H1 (cell line): ENCODE measurements around the gene KCNA2. TPM values are rescaled to one million over a fixed set of nuclear protein-coding genes. Genes with fewer than 3 reads are reported as not detected.
A peak's percentile ranks its signal among the peaks of the same experiment; 100 is the strongest.

Source experiments
- CTCF ChIA-PET: fragments of 300-600 bp; sonication (Branson Sonifier 250); formaldehyde crosslinking; loops from one replicate; lab custom pipeline; 2021; ENCODE audit not compliant: partially characterized antibody; lab: Charles Lee
- POLR2A ChIA-PET: fragments of 300-600 bp; sonication (Branson Sonifier 250); formaldehyde crosslinking; loops from one replicate; lab custom pipeline; 2021; ENCODE audit warnings: inconsistent platforms; ENCODE audit not compliant: partially characterized antibody; lab: Charles Lee
- DNase-seq, 2 experiments: peaks; one replicate each; pipeline versions ENCODE4 v3.0.0 to v3.0.0-alpha.2; 2010 to 2022; ENCODE audit warnings: low spot score in 2 of 2, low read depth in 1 of 2, mixed read lengths in 1 of 2
- FAIRE-seq: peaks from 2 replicates; lab custom pipeline; 2011; peaks lifted over from hg19 to GRCh38; lab: Jason Lieb, UNC
- H2AFZ ChIP-seq: 2 replicates; pipeline ENCODE4 v1.8.1; 2012; ENCODE audit warnings: low read length, inconsistent platforms
- H2AK5ac ChIP-seq: 2 replicates; pipeline ENCODE4 v1.6.1; 2013; ENCODE audit warnings: low read depth, low read length
- H2BK120ac ChIP-seq: replicated peaks from 2 replicates; pipeline ENCODE3; 2013; ENCODE audit warnings: low read depth, low read length, inconsistent platforms
- H2BK12ac ChIP-seq: 2 replicates; pipeline ENCODE4 v1.6.1; 2013; ENCODE audit warnings: low read depth, low read length
- H2BK15ac ChIP-seq: 2 replicates; pipeline ENCODE4 v1.6.1; 2013; ENCODE audit warnings: low read length
- H2BK20ac ChIP-seq: 2 replicates; pipeline ENCODE4 v1.6.1; 2013; ENCODE audit warnings: low read length
- H2BK5ac ChIP-seq: 2 replicates; pipeline ENCODE4 v1.6.1; 2013; ENCODE audit warnings: low read depth, low read length
- H3K14ac ChIP-seq: 2 replicates; pipeline ENCODE4 v1.6.1; 2013; ENCODE audit warnings: inconsistent platforms; ENCODE audit not compliant: insufficient read length
- H3K18ac ChIP-seq: 2 replicates; pipeline ENCODE4 v1.6.1; 2013; ENCODE audit warnings: low read length; ENCODE audit errors: extremely low read depth
- H3K23ac ChIP-seq: 2 replicates; pipeline ENCODE4 v1.6.1; 2013; ENCODE audit warnings: inconsistent platforms; ENCODE audit not compliant: insufficient read length
- H3K23me2 ChIP-seq: 2 replicates; pipeline ENCODE4 v1.6.1; 2013; ENCODE audit warnings: low read depth, low read length
- H3K27ac ChIP-seq: 2 replicates; pipeline ENCODE4 v1.6.1; 2011; ENCODE audit warnings: low read depth, low read length, inconsistent platforms
- H3K27me3 ChIP-seq, 4 experiments: replicated peaks in 1 of 4; 1 replicate in 1 of 4; 2 replicates in 3 of 4; pipeline versions ENCODE4 v1.6.1 to v1.8.1; 2011 to 2013; ENCODE audit warnings: low read length in 3 of 4, mild to moderate bottlenecking in 3 of 4, inconsistent platforms in 2 of 4, mixed read lengths in 2 of 4, moderate library complexity in 1 of 4; ENCODE audit not compliant: control insufficient read depth in 3 of 4, insufficient read depth in 3 of 4; ENCODE audit errors: extremely low read depth in 1 of 4
- H3K36me3 ChIP-seq, 4 experiments: 2 replicates each; pipeline versions ENCODE4 v1.6.1 to v1.8.1; 2011 to 2013; ENCODE audit warnings: mild to moderate bottlenecking in 4 of 4, low read length in 3 of 4, moderate library complexity in 2 of 4, control low read depth in 1 of 4, inconsistent platforms in 1 of 4; ENCODE audit not compliant: insufficient read depth in 4 of 4, control insufficient read depth in 2 of 4
- H3K4ac ChIP-seq: replicated peaks from 2 replicates; pipeline ENCODE3; 2013; ENCODE audit warnings: low read length, low read depth, mixed read lengths, inconsistent platforms; ENCODE audit not compliant: insufficient read length
- H3K4me1 ChIP-seq, 4 experiments: replicated peaks in 1 of 4; 1 replicate in 1 of 4; 2 replicates in 3 of 4; pipeline versions ENCODE4 v1.6.1 to v1.8.1; 2011 to 2013; ENCODE audit warnings: low read length in 3 of 4, inconsistent platforms in 2 of 4, mixed read lengths in 1 of 4; ENCODE audit not compliant: insufficient read depth in 4 of 4, control insufficient read depth in 3 of 4
- H3K4me2 ChIP-seq, 2 experiments: 2 replicates each; pipeline versions ENCODE4 v1.6.1 to v1.8.1; 2011 to 2013; ENCODE audit warnings: low read depth in 2 of 2, low read length in 2 of 2, control low read depth in 1 of 2, inconsistent platforms in 1 of 2, mild to moderate bottlenecking in 1 of 2; ENCODE audit not compliant: insufficient read depth in 1 of 2
- H3K4me3 ChIP-seq, 4 experiments: fragments of 200-600, 300-600 bp in 1 of 4; sonication (generic), shearing (Covaris generic), sonication (Bioruptor Twin) in 1 of 4; 2 replicates each; pipeline versions ENCODE4 v1.5.1 to v1.8.1; 2011 to 2016; ENCODE audit warnings: low read length in 4 of 4, low read depth in 3 of 4, control low read depth in 2 of 4, inconsistent platforms in 2 of 4, mild to moderate bottlenecking in 2 of 4, mixed read lengths in 1 of 4, moderate library complexity in 1 of 4; ENCODE audit not compliant: insufficient read depth in 2 of 4; ENCODE audit errors: extremely low read depth in 1 of 4
- H3K56ac ChIP-seq: replicated peaks from 2 replicates; pipeline ENCODE3; 2013; ENCODE audit warnings: low read depth, mild to moderate bottlenecking, mixed read lengths, low read length, inconsistent platforms; ENCODE audit not compliant: insufficient read length
- H3K79me1 ChIP-seq: 2 replicates; pipeline ENCODE4 v1.6.1; 2013; ENCODE audit warnings: low read depth, low read length, control low read depth
- H3K79me2 ChIP-seq, 2 experiments: 2 replicates each; pipeline versions ENCODE4 v1.6.1 to v1.8.1; 2012 to 2013; ENCODE audit warnings: low read length in 2 of 2, mild to moderate bottlenecking in 2 of 2, inconsistent platforms in 1 of 2; ENCODE audit not compliant: insufficient read depth in 2 of 2, control insufficient read depth in 1 of 2
- H3K9ac ChIP-seq, 4 experiments: replicated peaks in 1 of 4; 1 replicate in 1 of 4; 2 replicates in 3 of 4; pipeline versions ENCODE4 v1.6.1 to v1.8.1; 2011 to 2013; ENCODE audit warnings: low read depth in 3 of 4, low read length in 3 of 4, control low read depth in 2 of 4, mild to moderate bottlenecking in 2 of 4, moderate library complexity in 2 of 4, inconsistent platforms in 1 of 4; ENCODE audit errors: extremely low read depth in 1 of 4
- H3K9me3 ChIP-seq, 2 experiments: 2 replicates each; pipeline versions ENCODE4 v1.6.1 to v1.8.1; 2012 to 2013; ENCODE audit warnings: mild to moderate bottlenecking in 2 of 2, moderate library complexity in 2 of 2, control low read depth in 1 of 2, inconsistent platforms in 1 of 2, low read depth in 1 of 2, low read length in 1 of 2, mixed read lengths in 1 of 2; ENCODE audit not compliant: insufficient read depth in 2 of 2
- H4K20me1 ChIP-seq, 2 experiments: replicated peaks in 1 of 2; 2 replicates each; pipeline versions ENCODE3 to v1.8.1; 2011 to 2013; ENCODE audit warnings: inconsistent platforms in 2 of 2, low read length in 2 of 2, mild to moderate bottlenecking in 1 of 2; ENCODE audit not compliant: insufficient read depth in 2 of 2, control insufficient read depth in 1 of 2
- H4K5ac ChIP-seq: 2 replicates; pipeline ENCODE4 v1.6.1; 2013; ENCODE audit warnings: low read length, low read depth, mixed read lengths, inconsistent platforms; ENCODE audit not compliant: insufficient read length
- H4K8ac ChIP-seq: 2 replicates; pipeline ENCODE4 v1.8.0; 2013; ENCODE audit warnings: mild to moderate bottlenecking, moderate library complexity, low read length, inconsistent platforms; ENCODE audit not compliant: insufficient read depth; ENCODE audit errors: extremely low read depth
- H4K91ac ChIP-seq: replicated peaks from 2 replicates; pipeline ENCODE3; 2013; ENCODE audit warnings: low read length, mixed read lengths, inconsistent platforms; ENCODE audit not compliant: insufficient read length
- POLR2AphosphoS5 ChIP-seq: IDR thresholded peaks from 2 replicates; pipeline ENCODE4 v1.6.1; 2011; ENCODE audit warnings: low read depth, low read length
- TAF7 ChIP-seq: optimal IDR thresholded peaks from 2 replicates; pipeline ENCODE3; 2011; ENCODE audit warnings: low read depth, mild to moderate bottlenecking, inconsistent platforms, low read length, moderate library complexity, borderline replicate concordance
- polyA plus RNA-seq, 7 experiments: library from polyadenylated mRNA; depleted of rRNA in 3 of 7; stranded (reverse) in 5 of 7; unstranded in 2 of 7; fragments of >200 nt in 5 of 7; fragments of 200-250 nt in 2 of 7; gene quantifications; 1 replicate in 5 of 7; 2 replicates in 1 of 7; 4 replicates in 1 of 7; pipeline versions ENCODE4 v1.2.1 to v1.2.3, GENCODE V29; 2011 to 2013; ENCODE audit warnings: missing spikeins in 2 of 7, mixed read lengths in 2 of 7
- total RNA-seq: library from RNA; stranded (reverse); fragmentation: NEBNext Ultra II Directional; extraction: Animal tissue kit (Norgen Biotek cat#: 25700); gene quantifications from 2 replicates; pipeline ENCODE4 v1.2.1, GENCODE V29; 2021

The KCNA2 gene
- total and polyA plus RNA-seq, 2 of the 8 experiments (the other 6 are each of a cell fraction or from before 2014, with no cell fraction given): 0.26 to 0.78 TPM

DNA sequence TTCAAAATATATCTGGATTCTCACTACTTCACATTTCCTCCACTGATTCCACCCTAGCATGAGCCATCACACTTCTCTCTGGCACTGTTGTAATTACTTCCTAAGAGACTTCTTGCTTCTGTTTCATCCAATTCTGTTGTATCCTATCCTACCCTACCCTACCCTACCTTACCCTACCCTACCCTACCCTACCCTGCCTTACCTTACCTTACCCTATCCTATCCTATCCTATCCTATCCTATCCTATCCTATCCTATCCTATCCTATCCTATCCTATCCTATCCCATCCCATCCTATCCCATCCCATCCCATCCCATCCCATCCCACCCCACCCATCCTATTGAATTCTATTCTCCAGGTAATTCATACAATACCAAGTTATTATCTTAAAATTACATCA, 29.7 kb downstream of the KCNA2 start:
- Histone ChIP-seq H2BK5ac (no peak overlapping the region), H2AFZ (no peak overlapping the region), H3K9me3 (no peaks in the 10 kb centered on the region), H3K4ac (no peak overlapping the region), H3K79me1 (no peaks in the 10 kb centered on the region), H3K27ac (no peak overlapping the region), H2BK12ac (no peak overlapping the region), H2BK120ac (no peak overlapping the region), H2AK5ac (no peak overlapping the region), H3K18ac (no peak overlapping the region), H3K9ac (no peak overlapping the region), H3K4me2 (no peak overlapping the region), H2BK15ac (no peak overlapping the region), H3K23me2 (no peaks in the 10 kb centered on the region; the same call in 1 of the 2 replicates), H3K4me3 (no peak overlapping the region), H4K91ac (no peak overlapping the region), H2BK20ac (no peak overlapping the region), H3K56ac (no peak overlapping the region), H3K36me3 (no peaks in the 10 kb centered on the region), H3K4me1 (no peaks in the 10 kb centered on the region), H3K79me2 (no peaks in the 10 kb centered on the region), H3K23ac (no peak overlapping the region), H4K5ac (no peak overlapping the region), H3K14ac (no peak overlapping the region), H4K20me1 (peaks cover 0 to 2% of the 10 kb centered on the region in 2 experiments), H4K8ac (no peak overlapping the region), H3K27me3 (peaks cover 14 to 61% (median 39%) of the 10 kb centered on the region in 4 experiments)
- no peak for FAIRE-seq
- TF ChIP-seq TAF7 (no peak), POLR2AphosphoS5 (peak; percentile 88)
- CTCF ChIA-PET: interaction anchor here (0.7 kb wide), 1 partner anchor 30 kb away, joined by 3 read pairs; the partner anchor contains the start of gene KCNA2
- DNase-seq: no peak
- POLR2A ChIA-PET: no interaction called here
